ENCODE results near the gene NTM.

GRCh38 chr11:131807876-131808275, 437.5 kb downstream of the NTM start:
- TF ChIP-seq, protein P1, sequence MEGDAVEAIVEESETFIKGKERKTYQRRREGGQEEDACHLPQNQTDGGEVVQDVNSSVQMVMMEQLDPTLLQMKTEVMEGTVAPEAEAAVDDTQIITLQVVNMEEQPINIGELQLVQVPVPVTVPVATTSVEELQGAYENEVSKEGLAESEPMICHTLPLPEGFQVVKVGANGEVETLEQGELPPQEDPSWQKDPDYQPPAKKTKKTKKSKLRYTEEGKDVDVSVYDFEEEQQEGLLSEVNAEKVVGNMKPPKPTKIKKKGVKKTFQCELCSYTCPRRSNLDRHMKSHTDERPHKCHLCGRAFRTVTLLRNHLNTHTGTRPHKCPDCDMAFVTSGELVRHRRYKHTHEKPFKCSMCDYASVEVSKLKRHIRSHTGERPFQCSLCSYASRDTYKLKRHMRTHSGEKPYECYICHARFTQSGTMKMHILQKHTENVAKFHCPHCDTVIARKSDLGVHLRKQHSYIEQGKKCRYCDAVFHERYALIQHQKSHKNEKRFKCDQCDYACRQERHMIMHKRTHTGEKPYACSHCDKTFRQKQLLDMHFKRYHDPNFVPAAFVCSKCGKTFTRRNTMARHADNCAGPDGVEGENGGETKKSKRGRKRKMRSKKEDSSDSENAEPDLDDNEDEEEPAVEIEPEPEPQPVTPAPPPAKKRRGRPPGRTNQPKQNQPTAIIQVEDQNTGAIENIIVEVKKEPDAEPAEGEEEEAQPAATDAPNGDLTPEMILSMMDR (IDR thresholded peaks at IDR 0.05), result no peak
- no peak for TF ChIP-seq POLR2A (IDR thresholded peaks at IDR 0.05)

Measured in adrenal gland (tissue), 5 donors.